ENCODE measurements around the gene TEX50. TPM values are rescaled to one million over a fixed set of nuclear protein-coding genes. Genes with fewer than 3 reads are reported as not detected.

The TEX50 gene
- total RNA-seq, 2 donors from 2014 or later, result not detected

Other genes starting within 250 kb of the TEX50 start
- 100 to 1,000 TPM; 102 to 154 TPM for gene PRDX6, start 158.0 kb upstream of the TEX50 start, total RNA-seq
- gene SLC9C2, start 32.3 kb upstream of the TEX50 start, total RNA-seq, result not detected
- not detected for gene ANKRD45, start 34.5 kb downstream of the TEX50 start, total RNA-seq
- 10 to 100 TPM; 21.1 to 75.8 TPM for gene KLHL20, start 79.6 kb downstream of the TEX50 start, total RNA-seq
- 10 to 100 TPM in 1 of 2 donors, 1 to 10 TPM in 1; 9.2 to 10.0 TPM for gene DARS2, start 189.3 kb downstream of the TEX50 start, total RNA-seq
- gene CENPL, start 189.5 kb downstream of the TEX50 start, total RNA-seq, result 1 to 10 TPM; 1.5 to 3.3 TPM
- 100 to 1,000 TPM; 120 to 294 TPM for gene GAS5, start 232.7 kb downstream of the TEX50 start, total RNA-seq
- 10 to 100 TPM in 1 of 2 donors, 1 to 10 TPM in 1; 8.8 to 14.3 TPM for gene ZBTB37, start 233.0 kb downstream of the TEX50 start, total RNA-seq

Measured in thoracic aorta (tissue), 2 donors.